Measurements from ENCODE around the gene ASB1.
A peak's percentile ranks its signal among the peaks of the same experiment; 100 is the strongest.

ASB1 gene

DNA sequence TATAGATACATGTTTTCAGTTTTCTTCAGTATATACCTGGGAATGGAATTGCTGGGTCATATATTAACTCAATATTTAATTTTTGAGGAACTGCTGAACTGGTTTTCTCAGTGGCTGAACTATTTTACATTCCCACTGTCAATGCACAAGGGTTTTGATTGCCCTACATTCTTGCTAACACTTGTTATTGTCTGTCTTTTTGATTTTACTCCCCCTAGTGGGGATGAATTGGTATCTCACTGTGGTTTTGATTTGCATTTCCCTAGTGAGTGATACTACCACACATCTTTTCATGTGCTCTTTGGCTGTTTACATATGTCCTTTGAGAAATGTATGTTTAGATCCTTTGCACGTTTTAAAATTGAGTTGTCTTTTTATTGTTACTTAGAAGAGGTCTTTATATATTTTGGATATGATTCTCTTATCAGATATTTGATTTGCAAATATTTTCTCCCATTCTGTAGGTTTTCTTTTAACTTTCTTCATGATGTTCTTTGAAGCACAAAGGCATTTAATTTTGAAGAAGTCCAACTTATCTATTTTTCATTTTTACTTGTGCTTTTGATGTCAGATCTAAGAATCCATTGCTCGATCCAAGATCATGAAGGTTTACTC is 36.2 kb downstream of the ASB1 start:
- ATAC-seq (replicated peaks) (peak; percentile 78), DNase-seq (peak; percentile 12 to 17 (median 14))
- peaks cover 0 to 2% of the 10 kb centered on the region in 2 donors for H3K4me1 Mint-ChIP-seq (ENCODE audit: low read depth in 2 of 2)
- no peaks in the 10 kb centered on the region for H3K27me3 Mint-ChIP-seq
- no peaks in the 10 kb centered on the region for H3K9me3 Mint-ChIP-seq
- H3K36me3 Mint-ChIP-seq (ENCODE audit: insufficient read depth), result no peaks in the 10 kb centered on the region
- H3K4me3 Mint-ChIP-seq, result no peak overlapping the region
- no peak overlapping the region for H3K27ac Mint-ChIP-seq

DNA sequence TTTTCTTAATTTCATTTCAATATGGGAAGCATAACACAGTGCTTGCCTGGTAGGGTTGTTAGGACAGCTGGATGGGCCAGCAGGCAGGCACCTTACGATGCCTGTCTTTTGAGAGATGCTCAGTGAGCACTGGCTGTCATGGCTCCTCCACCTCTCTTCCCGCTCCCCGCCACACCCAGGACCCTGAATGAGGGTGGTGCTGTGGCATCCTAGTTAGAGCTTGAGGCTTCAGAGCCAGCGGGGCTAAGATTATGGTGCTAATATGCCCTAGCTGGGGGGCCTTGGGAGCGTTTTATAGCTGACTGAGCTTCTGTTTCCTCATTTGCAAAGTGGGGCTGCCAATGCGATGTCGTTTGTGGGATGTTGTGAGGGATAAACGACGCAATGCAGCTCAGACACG is 37.7 kb downstream of the ASB1 start:
- Mint-ChIP-seq H3K9me3 (peaks cover 4 to 8% of the 10 kb centered on the region in 2 donors), H3K36me3 (ENCODE audit: insufficient read depth) (no peaks in the 10 kb centered on the region), H3K4me1 (ENCODE audit: low read depth in 2 of 2) (no peaks in the 10 kb centered on the region), H3K27me3 (no peaks in the 10 kb centered on the region), H3K4me3 (no peak overlapping the region), H3K27ac (no peak overlapping the region)
- ATAC-seq (replicated peaks) (no peak), DNase-seq (no peak)

DNA sequence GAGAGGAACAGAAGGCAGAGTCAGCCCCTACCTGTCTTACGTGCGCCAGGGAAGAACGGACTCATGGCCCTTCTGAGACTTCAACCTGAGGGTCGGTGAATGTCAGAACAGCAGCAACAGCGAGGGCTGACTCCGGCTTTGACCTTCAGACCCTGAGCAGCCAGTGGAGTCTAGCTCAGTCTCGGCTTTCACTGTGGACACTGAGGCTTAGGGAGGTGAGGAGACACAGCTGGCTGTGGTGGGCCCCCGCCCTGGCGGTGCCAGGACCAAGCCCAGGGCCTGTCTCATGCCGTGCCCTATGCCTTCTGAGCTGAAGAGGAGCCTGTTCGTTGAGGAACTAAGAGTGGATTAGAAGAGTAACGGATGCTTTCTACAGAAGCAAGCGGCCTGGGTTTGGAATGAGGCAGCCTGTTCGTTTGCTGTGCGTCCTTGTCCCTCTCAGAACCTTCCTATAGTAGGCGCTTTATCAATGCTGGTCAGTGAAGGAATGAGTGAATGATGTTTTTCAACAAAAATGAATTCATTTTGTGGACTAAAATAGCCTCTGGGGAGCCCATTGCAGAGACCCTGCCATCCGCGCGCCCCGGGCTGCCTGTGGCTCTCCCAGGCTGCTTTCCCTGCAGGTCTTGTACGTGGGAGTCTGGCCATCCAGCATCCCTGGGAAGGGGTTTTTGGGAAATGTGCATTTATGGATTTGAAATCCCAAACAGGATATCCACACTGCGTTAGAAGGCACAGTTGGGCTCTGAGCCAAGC is 38.9 kb downstream of the ASB1 start:
- DNase-seq, result no peak
- Mint-ChIP-seq H3K4me3 (no peak overlapping the region), H3K27ac (no peak overlapping the region), H3K27me3 (no peaks in the 10 kb centered on the region), H3K4me1 (ENCODE audit: low read depth in 2 of 2) (no peaks in the 10 kb centered on the region), H3K36me3 (ENCODE audit: insufficient read depth) (no peaks in the 10 kb centered on the region), H3K9me3 (peaks cover 7 to 9% of the 10 kb centered on the region in 2 donors)
- ATAC-seq (replicated peaks), result no peak

DNA sequence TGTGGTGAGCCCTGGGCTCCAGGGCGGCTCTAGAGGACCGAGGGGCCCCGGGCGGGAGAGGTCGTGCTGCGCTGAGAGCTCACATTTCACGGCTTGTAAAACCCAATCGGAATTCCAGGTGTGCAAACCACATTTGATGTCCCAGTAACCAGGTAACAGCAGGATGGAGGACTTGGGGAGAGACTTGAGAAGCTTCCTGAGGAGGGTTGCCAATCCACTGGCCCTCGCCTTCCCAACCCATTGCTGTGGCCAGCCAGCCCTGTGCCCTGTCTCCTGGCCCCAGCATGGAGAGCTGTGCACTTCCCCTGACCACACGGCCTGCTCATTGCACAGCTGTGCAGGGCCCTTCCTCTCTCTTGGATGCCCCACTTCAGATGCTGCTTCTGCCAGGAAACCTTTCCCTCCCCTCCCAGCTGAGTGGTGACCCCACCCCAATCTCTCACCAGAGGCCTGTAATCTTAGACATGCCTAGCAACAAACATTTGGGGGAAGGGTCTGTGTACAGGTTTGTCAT is 39.6 kb downstream of the ASB1 start:
- Mint-ChIP-seq H3K27ac (no peak overlapping the region), H3K36me3 (ENCODE audit: insufficient read depth) (no peaks in the 10 kb centered on the region), H3K4me1 (ENCODE audit: low read depth in 2 of 2) (no peaks in the 10 kb centered on the region), H3K9me3 (peaks cover 7 to 9% of the 10 kb centered on the region in 2 donors), H3K4me3 (no peak overlapping the region), H3K27me3 (no peaks in the 10 kb centered on the region)
- ATAC-seq (replicated peaks) (no peak), DNase-seq (no peak)

DNA sequence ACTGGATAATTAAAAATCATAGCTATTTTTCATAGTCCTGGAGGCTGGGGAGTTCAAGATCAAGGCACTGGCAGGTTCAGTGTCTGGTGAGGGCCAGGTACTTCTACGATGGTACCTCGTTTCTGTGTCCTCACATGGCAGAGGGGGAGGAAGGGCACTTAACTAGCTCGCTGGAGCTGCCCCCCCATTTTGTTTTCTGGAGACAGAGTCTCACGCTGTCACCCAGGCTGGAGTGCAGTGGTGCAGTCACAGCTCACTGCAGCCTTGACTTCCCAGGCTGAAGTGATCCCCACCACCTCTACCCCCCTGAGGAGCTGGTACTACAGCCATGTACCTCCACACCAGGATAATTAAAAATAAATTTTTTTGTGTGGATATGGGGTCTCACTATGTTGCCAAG is 40.3 kb downstream of the ASB1 start:
- Mint-ChIP-seq H3K27ac (no peak overlapping the region), H3K4me1 (ENCODE audit: low read depth in 2 of 2) (no peaks in the 10 kb centered on the region), H3K27me3 (no peaks in the 10 kb centered on the region), H3K4me3 (no peak overlapping the region), H3K36me3 (ENCODE audit: insufficient read depth) (no peaks in the 10 kb centered on the region), H3K9me3 (peaks cover 7 to 9% of the 10 kb centered on the region in 2 donors)
- DNase-seq (no peak), ATAC-seq (replicated peaks) (no peak)

DNA sequence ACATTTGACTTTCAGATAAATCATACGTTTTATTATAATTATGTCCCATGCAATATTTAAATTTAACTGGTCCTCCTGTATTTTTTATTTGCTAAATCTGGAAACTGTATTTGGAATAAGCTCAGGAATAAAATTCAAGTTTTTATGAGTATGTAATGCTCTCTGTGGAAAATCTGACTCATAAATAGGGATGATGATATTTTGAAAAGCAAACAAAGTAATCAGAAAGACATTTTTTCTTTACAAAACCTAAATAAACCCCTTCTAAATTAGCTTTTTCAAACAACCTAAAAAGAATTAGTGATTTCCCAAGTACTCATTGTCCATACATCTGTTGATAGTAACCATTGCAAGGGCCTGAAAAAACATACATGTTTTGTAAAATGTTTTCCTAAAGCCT is 41.1 kb downstream of the ASB1 start:
- H3K27ac Mint-ChIP-seq, result no peak overlapping the region
- H3K4me3 Mint-ChIP-seq, result no peak overlapping the region
- H3K36me3 Mint-ChIP-seq (ENCODE audit: insufficient read depth), result no peaks in the 10 kb centered on the region
- DNase-seq (no peak), ATAC-seq (replicated peaks) (no peak)
- peaks cover 0 to 1% of the 10 kb centered on the region in 2 donors for H3K4me1 Mint-ChIP-seq (ENCODE audit: low read depth in 2 of 2)
- H3K9me3 Mint-ChIP-seq, result peaks cover 9% of the 10 kb centered on the region in 2 donors
- H3K27me3 Mint-ChIP-seq, result no peaks in the 10 kb centered on the region

DNA sequence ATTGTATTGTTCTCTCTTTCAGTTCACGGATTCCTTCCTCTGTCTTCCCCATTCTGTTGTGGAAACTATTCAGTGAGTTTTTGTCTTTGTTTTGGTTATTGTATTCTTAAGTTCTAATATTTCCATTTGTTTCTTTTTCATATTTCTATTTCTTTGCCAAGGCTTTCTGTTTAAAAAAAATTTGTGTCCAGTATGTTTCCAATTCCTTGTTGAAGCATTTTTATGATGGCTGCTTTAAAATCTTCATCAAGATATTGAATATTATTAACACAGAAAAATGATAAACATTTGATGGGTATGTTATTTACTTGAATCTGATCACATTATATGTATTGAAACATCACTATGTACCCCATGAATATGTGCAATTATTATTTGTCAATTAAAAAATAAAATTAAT is 42.4 kb downstream of the ASB1 start:
- H3K27ac Mint-ChIP-seq, result no peak overlapping the region
- H3K4me3 Mint-ChIP-seq, result no peak overlapping the region
- no peak for DNase-seq
- H3K36me3 Mint-ChIP-seq (ENCODE audit: insufficient read depth), result no peaks in the 10 kb centered on the region
- peaks cover 15 to 17% of the 10 kb centered on the region in 2 donors for H3K9me3 Mint-ChIP-seq
- ATAC-seq (replicated peaks), result no peak
- H3K27me3 Mint-ChIP-seq, result no peaks in the 10 kb centered on the region
- peaks cover 0 to 4% of the 10 kb centered on the region in 2 donors for H3K4me1 Mint-ChIP-seq (ENCODE audit: low read depth in 2 of 2)

DNA sequence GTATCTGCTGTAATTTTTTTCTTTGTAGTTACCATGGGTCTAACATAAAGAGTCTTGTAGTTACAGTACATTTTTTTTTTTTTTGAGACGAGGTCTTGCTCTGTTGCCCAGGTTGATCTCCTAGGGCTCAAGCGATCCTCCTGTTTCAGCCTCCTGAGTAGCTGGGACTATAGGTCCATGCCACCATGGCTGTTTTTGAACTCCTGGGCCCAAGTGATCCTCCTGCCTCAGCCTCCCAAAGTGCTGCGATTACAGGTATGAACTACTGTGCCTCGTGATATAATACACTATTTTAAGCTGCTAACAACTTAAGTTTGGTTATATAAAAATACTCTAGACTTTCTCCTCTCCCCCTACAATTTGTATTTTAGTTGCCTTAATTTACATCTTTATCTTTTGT is 46.3 kb downstream of the ASB1 start:
- DNase-seq (no peak), ATAC-seq (replicated peaks) (no peak)
- Mint-ChIP-seq H3K9me3 (peaks cover 17% of the 10 kb centered on the region in 2 donors), H3K27ac (no peak overlapping the region), H3K27me3 (peaks cover 11% of the 10 kb centered on the region in 2 donors), H3K36me3 (ENCODE audit: insufficient read depth) (no peaks in the 10 kb centered on the region), H3K4me3 (no peak overlapping the region), H3K4me1 (ENCODE audit: low read depth in 2 of 2) (peaks cover 0 to 4% of the 10 kb centered on the region in 2 donors)

DNA sequence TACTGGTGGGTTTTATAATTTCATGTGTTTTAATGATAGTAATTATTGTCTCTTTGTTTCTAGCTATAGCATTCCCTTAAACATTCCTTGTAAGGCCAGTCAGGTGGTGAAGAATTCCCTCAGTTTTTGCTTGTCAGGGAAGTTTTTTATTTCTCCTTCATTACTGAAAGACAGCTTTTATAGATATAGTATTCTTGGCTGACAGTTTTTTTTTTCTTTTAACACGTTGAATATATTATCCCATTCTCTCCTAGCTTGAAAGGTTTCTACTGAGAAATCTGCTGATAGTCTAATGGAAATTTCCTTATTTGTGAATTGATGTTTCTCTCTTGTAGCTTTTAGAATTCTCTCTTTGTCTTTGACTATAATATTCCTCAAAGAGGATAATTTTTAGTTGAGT is 46.8 kb downstream of the ASB1 start:
- no peak overlapping the region for H3K4me3 Mint-ChIP-seq

DNA sequence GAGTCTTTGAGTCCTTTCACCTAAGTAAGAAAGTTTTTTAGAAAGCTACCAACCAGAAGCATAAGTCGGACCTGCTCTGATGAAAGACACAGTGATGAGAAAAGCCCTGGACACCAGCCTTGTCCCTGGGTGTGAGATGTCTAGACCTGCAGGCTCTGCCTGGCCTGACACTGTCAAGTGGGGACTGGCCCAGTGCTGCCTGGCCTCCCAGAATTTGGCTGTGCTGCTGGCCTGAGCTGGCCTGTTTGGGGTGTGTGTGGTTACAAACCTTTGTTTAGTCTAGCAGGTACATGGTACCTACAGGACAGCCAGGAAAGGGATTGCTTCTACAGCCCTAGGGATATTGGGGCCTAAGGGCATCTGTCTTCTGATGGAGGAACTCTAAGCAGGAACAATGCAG is 48.3 kb downstream of the ASB1 start:
- peaks cover 3% of the 10 kb centered on the region for H3K36me3 Mint-ChIP-seq (ENCODE audit: insufficient read depth)

More for the DNA sequence above, 46.8 kb downstream of the ASB1 start:
- ATAC-seq (replicated peaks) (no peak), DNase-seq (no peak)
- Mint-ChIP-seq H3K9me3 (peaks cover 17% of the 10 kb centered on the region in 2 donors), H3K27ac (no peak overlapping the region), H3K27me3 (peaks cover 11% of the 10 kb centered on the region in 2 donors), H3K36me3 (ENCODE audit: insufficient read depth) (no peaks in the 10 kb centered on the region), H3K4me1 (ENCODE audit: low read depth in 2 of 2) (peaks cover 0 to 4% of the 10 kb centered on the region in 2 donors)

DNA sequence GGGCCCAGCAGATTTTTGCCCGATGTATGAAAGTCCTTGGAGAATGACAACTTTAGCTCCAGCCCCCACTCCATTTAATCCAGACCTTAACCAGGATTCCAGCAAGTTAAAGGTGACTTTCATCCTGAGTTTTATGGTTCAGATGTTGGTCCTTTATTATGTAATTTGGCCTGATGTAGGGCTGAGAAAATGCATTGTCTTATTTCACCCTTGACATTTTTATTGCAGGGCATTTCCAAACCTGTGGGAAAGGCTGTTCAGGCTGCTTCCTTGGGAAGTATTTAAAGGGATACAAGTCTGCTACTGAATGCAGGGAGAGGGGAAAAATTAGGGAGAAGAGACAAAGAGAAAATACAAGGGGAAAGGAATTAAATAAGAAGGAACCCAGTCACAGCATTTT is 48.8 kb downstream of the ASB1 start:
- peaks cover 10 to 15% of the 10 kb centered on the region in 2 donors for H3K9me3 Mint-ChIP-seq
- H3K36me3 Mint-ChIP-seq (ENCODE audit: insufficient read depth), result peaks cover 3% of the 10 kb centered on the region

More for the DNA sequence above, 48.3 kb downstream of the ASB1 start:
- peaks cover 11% of the 10 kb centered on the region in 2 donors for H3K27me3 Mint-ChIP-seq
- no peak for DNase-seq
- no peak overlapping the region for H3K4me3 Mint-ChIP-seq
- H3K4me1 Mint-ChIP-seq (ENCODE audit: low read depth in 2 of 2), result peaks cover 0 to 4% of the 10 kb centered on the region in 2 donors
- peaks cover 12 to 13% of the 10 kb centered on the region in 2 donors for H3K9me3 Mint-ChIP-seq
- ATAC-seq (replicated peaks), result no peak
- H3K27ac Mint-ChIP-seq, result no peak overlapping the region

DNA sequence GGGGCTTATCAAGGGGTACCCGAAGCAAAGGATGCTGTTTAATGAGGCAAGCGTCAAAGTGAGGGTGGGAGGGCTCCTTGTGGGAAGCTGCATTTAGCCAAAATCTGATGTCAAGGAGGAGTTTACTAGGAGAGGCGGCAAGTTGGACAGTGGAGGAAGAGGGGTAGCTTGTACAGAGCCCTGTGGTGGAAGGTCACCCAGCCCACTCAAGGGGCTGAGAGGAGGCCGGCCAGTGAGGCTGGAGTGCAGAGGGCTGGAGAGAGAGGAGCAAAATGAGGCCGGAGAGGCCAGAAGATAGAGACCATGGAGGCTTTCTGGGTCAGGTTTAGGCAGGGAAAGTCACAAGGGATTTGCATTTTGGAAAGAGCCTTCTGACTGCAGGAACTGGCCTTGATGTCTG is 49.5 kb downstream of the ASB1 start:
- DNase-seq, result no peak
- Mint-ChIP-seq H3K4me3 (no peak overlapping the region), H3K27ac (no peak overlapping the region), H3K9me3 (peaks cover 10 to 15% of the 10 kb centered on the region in 2 donors), H3K36me3 (ENCODE audit: insufficient read depth) (peaks cover 3% of the 10 kb centered on the region), H3K27me3 (peaks cover 11% of the 10 kb centered on the region in 2 donors), H3K4me1 (ENCODE audit: low read depth in 2 of 2) (peaks cover 0 to 4% of the 10 kb centered on the region in 2 donors)
- no peak for ATAC-seq (replicated peaks)

More for the DNA sequence above, 48.8 kb downstream of the ASB1 start:
- Mint-ChIP-seq H3K4me3 (no peak overlapping the region), H3K27ac (no peak overlapping the region), H3K4me1 (ENCODE audit: low read depth in 2 of 2) (peaks cover 0 to 4% of the 10 kb centered on the region in 2 donors), H3K27me3 (peaks cover 11% of the 10 kb centered on the region in 2 donors)
- DNase-seq (no peak), ATAC-seq (replicated peaks) (no peak)

DNA sequence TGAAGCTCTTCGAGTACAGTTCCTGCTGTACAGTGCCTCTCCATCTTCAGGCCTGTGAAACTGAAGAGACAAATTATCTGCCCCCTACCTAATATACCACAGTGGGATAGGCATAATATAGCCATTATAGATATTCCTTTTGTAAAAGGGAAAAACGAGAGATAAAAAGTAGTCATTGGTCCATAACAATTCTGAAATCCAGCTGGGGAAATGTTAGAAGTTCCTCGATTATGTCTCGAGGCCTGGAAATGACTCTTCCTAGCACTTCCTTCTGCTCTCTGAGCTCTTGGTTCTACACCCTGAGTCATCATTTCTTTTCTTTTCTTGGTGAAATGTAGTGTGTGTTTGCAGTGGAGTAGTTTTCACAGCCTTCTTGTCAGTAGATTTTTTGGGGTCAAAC is 51.5 kb downstream of the ASB1 start:
- peaks cover 6 to 15% of the 10 kb centered on the region in 2 donors for H3K9me3 Mint-ChIP-seq
- no peak for ATAC-seq (replicated peaks)
- H3K27me3 Mint-ChIP-seq, result peaks cover 11% of the 10 kb centered on the region in 2 donors
- H3K27ac Mint-ChIP-seq, result no peak overlapping the region
- no peak overlapping the region for H3K4me3 Mint-ChIP-seq
- H3K36me3 Mint-ChIP-seq (ENCODE audit: insufficient read depth), result peaks cover 3% of the 10 kb centered on the region
- no peaks in the 10 kb centered on the region for H3K4me1 Mint-ChIP-seq (ENCODE audit: low read depth in 2 of 2)
- DNase-seq, result no peak

DNA sequence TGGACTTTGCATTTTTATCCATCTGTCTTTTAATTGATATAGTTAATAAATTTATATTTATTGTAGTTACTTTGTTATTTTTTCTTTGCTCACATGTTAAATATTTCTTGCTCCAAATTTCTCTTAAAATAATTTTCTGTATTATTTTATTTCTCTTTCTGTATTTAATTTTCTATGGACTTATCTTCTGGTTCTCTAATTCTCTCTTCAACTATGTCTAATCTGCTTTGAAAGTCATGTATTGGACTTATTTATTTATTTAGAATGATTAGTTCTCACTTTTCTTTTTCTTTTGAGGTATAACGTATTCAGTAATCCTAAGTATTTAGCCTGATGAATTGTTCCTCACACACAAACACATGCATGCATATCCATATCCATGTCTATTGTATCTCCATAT is 53.1 kb downstream of the ASB1 start:
- Mint-ChIP-seq H3K27ac (no peak overlapping the region), H3K36me3 (ENCODE audit: insufficient read depth) (peaks cover 3% of the 10 kb centered on the region), H3K9me3 (peaks cover 0 to 8% of the 10 kb centered on the region in 2 donors), H3K27me3 (peaks cover 11% of the 10 kb centered on the region in 2 donors), H3K4me3 (no peak overlapping the region), H3K4me1 (ENCODE audit: low read depth in 2 of 2) (no peaks in the 10 kb centered on the region)
- DNase-seq, result no peak
- ATAC-seq (replicated peaks), result no peak
